Liver (tissue), 3 donors: ENCODE data around the gene PARVG.

Experiments used
- EGR1 ChIP-seq, 2 donors: IDR thresholded peaks; 2 replicates each; pipeline ENCODE4 v1.6.1; 2016 to 2018; ENCODE audit warnings: antibody characterized with exemption in 2 of 2, low read depth in 2 of 2
- FOXA1 ChIP-seq: IDR thresholded peaks from 2 replicates; pipeline ENCODE4 v1.6.1; 2016; ENCODE audit warnings: antibody characterized with exemption
- GABPA ChIP-seq, 2 donors: IDR thresholded peaks in 1 of 2; conservative IDR thresholded peaks in 1 of 2; 2 replicates each; pipeline ENCODE4 v1.6.1; 2016; ENCODE audit warnings: antibody characterized with exemption in 2 of 2, mild to moderate bottlenecking in 1 of 2, moderate library complexity in 1 of 2
- HNF4A ChIP-seq, 2 donors: conservative IDR thresholded peaks; 2 replicates each; pipeline ENCODE4 v1.6.1; 2016; ENCODE audit warnings: antibody characterized with exemption in 2 of 2, mild to moderate bottlenecking in 2 of 2
- RAD21 ChIP-seq, 2 donors: IDR thresholded peaks; 2 replicates each; pipeline ENCODE4 v1.6.1; 2016; ENCODE audit warnings: antibody characterized with exemption in 2 of 2, mild to moderate bottlenecking in 2 of 2
- RXRA ChIP-seq, 2 donors: IDR thresholded peaks; 2 replicates each; pipeline ENCODE4 v1.6.1; 2017 to 2018; ENCODE audit warnings: antibody characterized with exemption in 2 of 2, mild to moderate bottlenecking in 1 of 2
- TAF1 ChIP-seq: conservative IDR thresholded peaks from 2 replicates; pipeline ENCODE4 v1.6.1; 2016; ENCODE audit warnings: antibody characterized with exemption, mild to moderate bottlenecking
- YY1 ChIP-seq: IDR thresholded peaks from 2 replicates; pipeline ENCODE4 v1.6.1; 2016; ENCODE audit warnings: antibody characterized with exemption, mild to moderate bottlenecking
- TF ChIP-seq, protein P1 (sequence below): IDR thresholded peaks from 2 replicates; pipeline ENCODE4 v1.6.1; 2016; ENCODE audit warnings: antibody characterized with exemption
- TF ChIP-seq, protein P2 (sequence below): fragments of 150-350 bp; IDR thresholded peaks from 2 replicates; pipeline ENCODE4 v1.5.1; 2017; ENCODE audit warnings: improper control_type of control experiment, low read depth, low read length; ENCODE audit not compliant: missing input control
- TF ChIP-seq, protein P3 (sequence below): IDR thresholded peaks from 2 replicates; pipeline ENCODE4 v1.6.1; 2016; ENCODE audit warnings: antibody characterized with exemption, mild to moderate bottlenecking
- TF ChIP-seq, protein P4 (sequence below): IDR thresholded peaks from 2 replicates; pipeline ENCODE4 v1.6.1; 2016; ENCODE audit warnings: antibody characterized with exemption
- TF ChIP-seq, protein P5 (sequence below): IDR thresholded peaks from 2 replicates; pipeline ENCODE4 v1.6.1; 2016; ENCODE audit warnings: antibody characterized with exemption
- donor health status: healthy.
- donor health status: healthy.

DNA sequence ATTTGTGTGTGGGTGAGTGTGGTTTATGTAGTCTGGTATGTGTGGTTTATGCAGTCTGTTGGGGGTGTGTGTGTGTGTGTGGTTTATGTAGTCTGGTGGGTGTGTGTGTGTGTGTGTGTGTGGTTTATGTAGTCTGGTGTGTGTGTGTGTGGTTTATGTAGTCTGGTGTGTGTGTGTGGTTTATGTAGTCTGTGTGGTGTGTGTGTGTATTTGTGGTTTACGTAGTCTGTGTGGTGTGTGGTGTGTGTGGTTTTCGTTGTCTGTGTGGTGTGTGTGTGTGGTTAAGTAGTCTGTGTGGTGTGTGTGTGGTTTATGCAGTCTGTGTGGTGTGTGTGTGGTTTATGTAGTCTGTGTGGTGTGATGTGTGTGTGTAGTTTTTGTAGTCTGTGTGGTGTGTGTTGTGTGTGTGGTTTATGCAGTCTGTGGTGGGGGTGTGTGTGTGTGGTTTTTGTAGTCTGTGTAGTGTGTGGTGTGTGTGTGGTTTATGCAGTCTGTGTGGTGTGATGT lies 26.2 kb upstream of the PARVG start:
- TF ChIP-seq, protein P1, sequence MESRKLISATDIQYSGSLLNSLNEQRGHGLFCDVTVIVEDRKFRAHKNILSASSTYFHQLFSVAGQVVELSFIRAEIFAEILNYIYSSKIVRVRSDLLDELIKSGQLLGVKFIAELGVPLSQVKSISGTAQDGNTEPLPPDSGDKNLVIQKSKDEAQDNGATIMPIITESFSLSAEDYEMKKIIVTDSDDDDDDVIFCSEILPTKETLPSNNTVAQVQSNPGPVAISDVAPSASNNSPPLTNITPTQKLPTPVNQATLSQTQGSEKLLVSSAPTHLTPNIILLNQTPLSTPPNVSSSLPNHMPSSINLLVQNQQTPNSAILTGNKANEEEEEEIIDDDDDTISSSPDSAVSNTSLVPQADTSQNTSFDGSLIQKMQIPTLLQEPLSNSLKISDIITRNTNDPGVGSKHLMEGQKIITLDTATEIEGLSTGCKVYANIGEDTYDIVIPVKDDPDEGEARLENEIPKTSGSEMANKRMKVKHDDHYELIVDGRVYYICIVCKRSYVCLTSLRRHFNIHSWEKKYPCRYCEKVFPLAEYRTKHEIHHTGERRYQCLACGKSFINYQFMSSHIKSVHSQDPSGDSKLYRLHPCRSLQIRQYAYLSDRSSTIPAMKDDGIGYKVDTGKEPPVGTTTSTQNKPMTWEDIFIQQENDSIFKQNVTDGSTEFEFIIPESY = no peak
- TF ChIP-seq, protein P2, sequence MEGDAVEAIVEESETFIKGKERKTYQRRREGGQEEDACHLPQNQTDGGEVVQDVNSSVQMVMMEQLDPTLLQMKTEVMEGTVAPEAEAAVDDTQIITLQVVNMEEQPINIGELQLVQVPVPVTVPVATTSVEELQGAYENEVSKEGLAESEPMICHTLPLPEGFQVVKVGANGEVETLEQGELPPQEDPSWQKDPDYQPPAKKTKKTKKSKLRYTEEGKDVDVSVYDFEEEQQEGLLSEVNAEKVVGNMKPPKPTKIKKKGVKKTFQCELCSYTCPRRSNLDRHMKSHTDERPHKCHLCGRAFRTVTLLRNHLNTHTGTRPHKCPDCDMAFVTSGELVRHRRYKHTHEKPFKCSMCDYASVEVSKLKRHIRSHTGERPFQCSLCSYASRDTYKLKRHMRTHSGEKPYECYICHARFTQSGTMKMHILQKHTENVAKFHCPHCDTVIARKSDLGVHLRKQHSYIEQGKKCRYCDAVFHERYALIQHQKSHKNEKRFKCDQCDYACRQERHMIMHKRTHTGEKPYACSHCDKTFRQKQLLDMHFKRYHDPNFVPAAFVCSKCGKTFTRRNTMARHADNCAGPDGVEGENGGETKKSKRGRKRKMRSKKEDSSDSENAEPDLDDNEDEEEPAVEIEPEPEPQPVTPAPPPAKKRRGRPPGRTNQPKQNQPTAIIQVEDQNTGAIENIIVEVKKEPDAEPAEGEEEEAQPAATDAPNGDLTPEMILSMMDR = no peak
- TF ChIP-seq, protein P3, sequence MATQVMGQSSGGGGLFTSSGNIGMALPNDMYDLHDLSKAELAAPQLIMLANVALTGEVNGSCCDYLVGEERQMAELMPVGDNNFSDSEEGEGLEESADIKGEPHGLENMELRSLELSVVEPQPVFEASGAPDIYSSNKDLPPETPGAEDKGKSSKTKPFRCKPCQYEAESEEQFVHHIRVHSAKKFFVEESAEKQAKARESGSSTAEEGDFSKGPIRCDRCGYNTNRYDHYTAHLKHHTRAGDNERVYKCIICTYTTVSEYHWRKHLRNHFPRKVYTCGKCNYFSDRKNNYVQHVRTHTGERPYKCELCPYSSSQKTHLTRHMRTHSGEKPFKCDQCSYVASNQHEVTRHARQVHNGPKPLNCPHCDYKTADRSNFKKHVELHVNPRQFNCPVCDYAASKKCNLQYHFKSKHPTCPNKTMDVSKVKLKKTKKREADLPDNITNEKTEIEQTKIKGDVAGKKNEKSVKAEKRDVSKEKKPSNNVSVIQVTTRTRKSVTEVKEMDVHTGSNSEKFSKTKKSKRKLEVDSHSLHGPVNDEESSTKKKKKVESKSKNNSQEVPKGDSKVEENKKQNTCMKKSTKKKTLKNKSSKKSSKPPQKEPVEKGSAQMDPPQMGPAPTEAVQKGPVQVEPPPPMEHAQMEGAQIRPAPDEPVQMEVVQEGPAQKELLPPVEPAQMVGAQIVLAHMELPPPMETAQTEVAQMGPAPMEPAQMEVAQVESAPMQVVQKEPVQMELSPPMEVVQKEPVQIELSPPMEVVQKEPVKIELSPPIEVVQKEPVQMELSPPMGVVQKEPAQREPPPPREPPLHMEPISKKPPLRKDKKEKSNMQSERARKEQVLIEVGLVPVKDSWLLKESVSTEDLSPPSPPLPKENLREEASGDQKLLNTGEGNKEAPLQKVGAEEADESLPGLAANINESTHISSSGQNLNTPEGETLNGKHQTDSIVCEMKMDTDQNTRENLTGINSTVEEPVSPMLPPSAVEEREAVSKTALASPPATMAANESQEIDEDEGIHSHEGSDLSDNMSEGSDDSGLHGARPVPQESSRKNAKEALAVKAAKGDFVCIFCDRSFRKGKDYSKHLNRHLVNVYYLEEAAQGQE = no peak
- TF ChIP-seq GABPA (IDR thresholded peaks at IDR 0.05 in 1 of 2, conservative IDR thresholded peaks at IDR 0.05 in 1 of 2) = no peak
- TF ChIP-seq, protein P4, sequence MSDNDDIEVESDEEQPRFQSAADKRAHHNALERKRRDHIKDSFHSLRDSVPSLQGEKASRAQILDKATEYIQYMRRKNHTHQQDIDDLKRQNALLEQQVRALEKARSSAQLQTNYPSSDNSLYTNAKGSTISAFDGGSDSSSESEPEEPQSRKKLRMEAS = no peak
- TF ChIP-seq, protein P5, sequence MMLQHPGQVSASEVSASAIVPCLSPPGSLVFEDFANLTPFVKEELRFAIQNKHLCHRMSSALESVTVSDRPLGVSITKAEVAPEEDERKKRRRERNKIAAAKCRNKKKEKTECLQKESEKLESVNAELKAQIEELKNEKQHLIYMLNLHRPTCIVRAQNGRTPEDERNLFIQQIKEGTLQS = no peak
- no peak for TF ChIP-seq RAD21 (IDR thresholded peaks at IDR 0.05)
- no peak for TF ChIP-seq RXRA (IDR thresholded peaks at IDR 0.05)
- no peak for TF ChIP-seq HNF4A (conservative IDR thresholded peaks at IDR 0.05)
- no peak for TF ChIP-seq FOXA1
- TF ChIP-seq EGR1 (IDR thresholded peaks at IDR 0.05; ENCODE audit: low read depth in 2 of 2) = no peak
- TF ChIP-seq YY1 = no peak
- TF ChIP-seq TAF1 = no peak
